Ovary (tissue), 3 donors: Measurements from ENCODE around the gene SLCO2A1.

Source experiments
- EP300 ChIP-seq: sonication (generic); formaldehyde crosslinking; IDR thresholded peaks from one replicate; pipeline ENCODE4 v1.6.1; 2017; ENCODE audit warnings: antibody characterized with exemption
- POLR2A ChIP-seq: fragments of 450-650 bp; IDR thresholded peaks from one replicate; pipeline ENCODE4 v1.6.1; 2017; ENCODE audit warnings: antibody characterized with exemption, mild to moderate bottlenecking, moderate library complexity
- TF ChIP-seq, protein P1 (sequence below), 3 donors: fragments of 450-650 bp in 2 of 3; fragments of 200-600 bp in 1 of 3; IDR thresholded peaks; one replicate each; pipeline versions ENCODE4 v1.5.1 to v1.8.0; 2016 to 2022; ENCODE audit warnings: antibody characterized with exemption in 3 of 3, mild to moderate bottlenecking in 1 of 3
- donor health status: DM: no; HTN: no; CAD: no.

GRCh38 chr3:133991637-133992036, 38.1 kb downstream of the SLCO2A1 start:
- TF ChIP-seq, protein P1, sequence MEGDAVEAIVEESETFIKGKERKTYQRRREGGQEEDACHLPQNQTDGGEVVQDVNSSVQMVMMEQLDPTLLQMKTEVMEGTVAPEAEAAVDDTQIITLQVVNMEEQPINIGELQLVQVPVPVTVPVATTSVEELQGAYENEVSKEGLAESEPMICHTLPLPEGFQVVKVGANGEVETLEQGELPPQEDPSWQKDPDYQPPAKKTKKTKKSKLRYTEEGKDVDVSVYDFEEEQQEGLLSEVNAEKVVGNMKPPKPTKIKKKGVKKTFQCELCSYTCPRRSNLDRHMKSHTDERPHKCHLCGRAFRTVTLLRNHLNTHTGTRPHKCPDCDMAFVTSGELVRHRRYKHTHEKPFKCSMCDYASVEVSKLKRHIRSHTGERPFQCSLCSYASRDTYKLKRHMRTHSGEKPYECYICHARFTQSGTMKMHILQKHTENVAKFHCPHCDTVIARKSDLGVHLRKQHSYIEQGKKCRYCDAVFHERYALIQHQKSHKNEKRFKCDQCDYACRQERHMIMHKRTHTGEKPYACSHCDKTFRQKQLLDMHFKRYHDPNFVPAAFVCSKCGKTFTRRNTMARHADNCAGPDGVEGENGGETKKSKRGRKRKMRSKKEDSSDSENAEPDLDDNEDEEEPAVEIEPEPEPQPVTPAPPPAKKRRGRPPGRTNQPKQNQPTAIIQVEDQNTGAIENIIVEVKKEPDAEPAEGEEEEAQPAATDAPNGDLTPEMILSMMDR (IDR thresholded peaks at IDR 0.05) = no peak
- TF ChIP-seq POLR2A (no peak), EP300 (no peak)
